Amygdala (tissue), 56 donors: ENCODE results near the gene MED12L.

Source experiments
- DNase-seq, 56 donors: peaks; one replicate each; lab custom pipeline; 2025; lab: John Stamatoyannopoulos, UW

MED12L gene

DNA sequence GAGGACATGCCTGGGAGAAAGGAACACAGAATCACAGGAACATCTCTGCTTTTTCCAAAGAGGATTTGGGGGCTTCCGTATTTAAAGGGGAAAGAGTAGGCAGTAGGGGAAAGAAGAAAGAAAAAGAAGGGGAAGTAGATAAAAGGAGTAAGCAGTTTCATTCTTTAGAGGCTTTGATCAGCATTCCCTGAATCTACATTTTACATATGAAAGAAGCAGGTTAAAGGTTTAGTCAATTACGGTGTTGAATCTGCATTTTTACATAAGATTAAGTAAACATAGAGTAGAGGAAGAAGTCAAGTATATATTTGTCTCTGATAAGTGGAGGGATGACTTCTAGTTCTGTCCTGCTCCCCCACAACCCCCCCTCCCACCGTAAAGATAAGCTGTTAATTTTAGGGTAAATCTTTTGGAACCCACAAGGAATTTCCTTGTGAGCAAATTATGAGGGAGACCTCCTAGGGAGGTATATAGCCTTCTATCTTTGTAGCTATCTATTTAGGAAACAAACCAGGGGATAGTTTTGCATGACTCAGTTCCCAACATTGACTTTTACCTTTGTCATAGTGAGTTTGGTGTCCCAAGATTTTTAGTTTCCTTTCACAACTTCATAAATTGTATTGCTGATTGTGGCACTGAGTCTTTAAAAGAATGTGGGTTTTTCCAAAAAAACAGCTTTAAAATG, 307.8 kb downstream of the MED12L start:
- no peak for DNase-seq

DNA sequence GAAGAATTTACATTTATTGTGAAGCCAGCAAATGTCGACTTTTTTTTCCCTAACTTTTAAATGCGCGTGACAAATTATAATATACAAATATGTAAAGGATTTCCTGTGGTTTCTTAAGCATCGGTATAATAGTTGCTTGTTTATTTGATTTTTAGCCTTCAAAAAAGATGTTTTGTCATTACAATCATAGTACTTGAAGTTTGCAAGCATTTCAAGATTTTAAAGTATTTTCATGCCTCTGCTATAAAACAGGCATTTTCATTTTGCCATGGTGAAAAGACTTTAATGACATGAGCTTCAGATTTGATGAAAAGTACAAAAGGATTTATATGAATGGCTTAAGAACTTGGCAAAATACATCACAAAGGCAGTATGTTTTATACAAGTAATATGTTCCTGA, 308.5 kb downstream of the MED12L start:
- DNase-seq = no peak

DNA sequence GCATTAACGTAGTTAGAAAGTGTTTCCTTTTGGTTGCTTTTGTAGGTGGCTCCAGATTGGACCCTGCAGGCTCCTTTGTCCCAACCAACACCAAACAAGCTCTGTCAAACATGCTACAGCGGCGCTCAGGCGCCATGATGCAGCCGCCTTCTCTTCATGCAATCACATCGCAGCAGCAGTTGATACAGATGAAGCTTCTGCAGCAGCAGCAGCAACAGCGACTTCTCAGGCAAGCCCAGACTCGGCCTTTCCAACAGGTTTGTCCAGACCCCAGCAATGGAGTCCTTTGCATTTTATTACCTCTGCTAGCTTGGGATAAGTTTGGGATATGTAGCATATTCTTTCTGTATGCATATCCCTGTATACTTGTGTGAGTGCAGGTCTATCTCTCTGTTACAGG, 309.1 kb downstream of the MED12L start:
- DNase-seq = no peak

DNA sequence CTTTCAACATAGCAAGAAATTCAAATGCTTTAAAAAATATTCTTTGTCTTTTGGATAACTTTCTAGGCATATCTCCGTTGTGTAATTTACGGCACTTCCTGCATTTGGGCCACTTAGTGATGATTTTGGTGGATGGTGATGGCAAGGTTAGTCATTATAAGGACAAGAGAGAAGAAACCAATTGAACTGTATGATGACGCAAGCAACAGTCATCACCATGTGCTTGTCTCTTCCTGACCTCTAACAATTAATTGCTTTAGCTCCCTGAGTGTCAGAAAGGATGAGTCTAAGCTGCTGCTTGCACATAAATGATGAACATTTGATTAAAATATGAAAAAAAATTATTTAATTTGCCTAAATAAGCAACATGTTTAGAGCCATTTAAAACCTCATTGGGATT, 310.3 kb downstream of the MED12L start:
- no peak for DNase-seq

DNA sequence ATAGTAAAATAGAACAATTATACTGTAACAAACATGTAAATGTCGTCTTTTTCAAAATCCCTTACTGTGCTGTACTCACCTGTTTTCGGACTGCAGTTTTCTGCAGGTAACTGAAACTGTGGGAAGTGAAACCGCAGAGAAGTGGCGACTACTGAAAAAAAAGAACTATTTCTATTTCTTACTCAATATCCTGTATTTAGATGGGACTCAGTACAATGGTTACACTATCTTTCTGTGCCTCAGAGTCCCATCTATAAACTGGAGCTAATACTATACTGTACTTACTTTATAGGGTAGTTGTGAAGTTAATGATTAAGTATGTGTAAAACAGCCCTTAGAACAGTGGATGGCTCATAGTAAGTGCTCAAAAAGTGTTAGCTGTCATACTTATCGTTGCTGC, 313.4 kb downstream of the MED12L start:
- no peak for DNase-seq

DNA sequence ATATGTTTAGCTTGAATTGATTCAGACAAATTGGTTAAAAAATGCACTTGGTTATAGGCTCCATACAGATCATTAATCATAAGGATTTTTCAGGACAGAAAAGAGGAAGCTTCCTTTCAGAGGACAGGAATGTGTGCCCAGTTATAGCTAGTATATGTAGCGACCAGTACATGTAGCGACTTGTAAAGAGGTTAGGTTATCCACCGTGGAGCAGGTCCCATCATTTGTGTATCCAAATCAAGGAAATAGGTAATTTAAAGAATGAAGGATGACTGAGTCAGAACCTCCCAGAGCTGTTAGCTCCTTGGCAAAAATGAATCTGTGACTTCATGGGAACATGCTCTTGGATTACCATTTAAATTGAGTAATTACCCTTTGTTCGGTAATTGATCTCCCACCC, 314.9 kb downstream of the MED12L start:
- no peak for DNase-seq

DNA sequence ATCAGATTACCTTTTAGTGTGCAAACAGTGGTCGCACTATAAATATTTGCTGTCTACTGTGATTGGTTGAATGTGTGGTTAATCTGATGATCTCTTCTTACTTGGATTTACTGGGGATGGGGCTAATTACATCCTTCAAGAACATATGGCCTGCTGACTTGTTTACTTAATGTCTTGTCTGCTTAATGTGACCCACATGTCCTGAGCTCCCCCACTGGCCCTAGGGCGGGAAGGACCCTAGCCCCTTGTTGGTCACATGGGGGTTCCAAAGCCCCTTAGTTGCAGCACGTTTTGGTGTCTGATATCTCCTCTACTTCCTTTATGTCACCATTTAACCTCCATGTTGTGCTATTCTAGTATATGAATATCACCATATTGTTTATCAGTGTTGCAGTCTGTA, 316.9 kb downstream of the MED12L start:
- no peak for DNase-seq

DNA sequence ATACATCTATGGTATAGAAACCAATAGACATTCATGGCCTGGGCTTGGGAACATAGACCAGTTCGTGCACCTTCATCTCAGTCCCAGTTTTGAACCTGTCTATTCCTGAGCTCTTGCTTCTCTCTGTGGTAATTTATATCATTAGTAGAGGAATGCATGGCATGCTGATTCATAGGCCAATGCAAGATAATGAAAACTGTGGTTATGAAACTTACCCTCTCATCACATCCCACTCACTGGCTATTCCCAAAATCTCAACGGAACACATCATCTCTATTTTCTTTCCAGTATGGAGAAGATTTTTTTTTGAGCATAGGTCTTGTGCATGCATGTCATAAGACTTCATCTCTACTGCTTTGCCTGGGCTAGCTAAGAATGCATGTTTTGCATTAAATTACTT, 317.8 kb downstream of the MED12L start:
- no peak for DNase-seq

DNA sequence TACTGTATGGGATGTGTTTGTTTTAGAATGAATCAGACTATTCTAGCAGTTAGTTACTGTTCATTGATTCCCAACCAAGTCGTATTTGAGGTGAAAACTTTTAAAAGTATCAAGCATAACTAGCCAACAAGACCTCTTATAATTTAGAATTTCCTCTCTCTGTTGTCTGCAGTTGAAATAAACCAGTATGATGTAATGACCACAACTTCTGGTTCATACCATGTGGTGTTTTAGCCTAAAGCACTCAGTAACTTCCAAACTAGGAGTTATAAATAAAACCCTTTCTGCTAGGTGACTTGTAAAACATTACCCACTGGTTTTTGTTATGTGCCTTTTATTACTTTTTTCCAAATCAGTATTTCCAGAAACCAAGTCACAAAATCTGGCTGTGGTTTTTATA, 318.9 kb downstream of the MED12L start:
- no peak for DNase-seq

DNA sequence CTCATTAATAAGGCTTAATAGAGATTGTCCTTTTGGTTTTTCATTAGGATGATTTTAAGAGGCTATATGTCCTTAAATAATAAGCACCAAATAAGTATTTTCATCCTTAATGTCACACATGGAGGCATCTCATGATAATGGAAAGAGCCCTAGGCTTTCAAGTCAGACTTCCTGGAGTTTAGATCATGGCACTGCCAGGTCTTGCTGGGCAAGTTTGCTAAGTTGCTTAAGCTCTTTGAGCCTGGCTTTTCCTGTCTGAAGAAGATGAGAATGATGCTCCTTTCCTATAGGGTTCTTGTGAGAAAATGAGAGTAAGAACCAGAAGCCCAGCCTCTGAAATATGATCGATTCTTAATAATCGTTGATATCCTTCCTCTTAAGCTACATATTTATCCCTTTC, 322.5 kb downstream of the MED12L start:
- no peak for DNase-seq

DNA sequence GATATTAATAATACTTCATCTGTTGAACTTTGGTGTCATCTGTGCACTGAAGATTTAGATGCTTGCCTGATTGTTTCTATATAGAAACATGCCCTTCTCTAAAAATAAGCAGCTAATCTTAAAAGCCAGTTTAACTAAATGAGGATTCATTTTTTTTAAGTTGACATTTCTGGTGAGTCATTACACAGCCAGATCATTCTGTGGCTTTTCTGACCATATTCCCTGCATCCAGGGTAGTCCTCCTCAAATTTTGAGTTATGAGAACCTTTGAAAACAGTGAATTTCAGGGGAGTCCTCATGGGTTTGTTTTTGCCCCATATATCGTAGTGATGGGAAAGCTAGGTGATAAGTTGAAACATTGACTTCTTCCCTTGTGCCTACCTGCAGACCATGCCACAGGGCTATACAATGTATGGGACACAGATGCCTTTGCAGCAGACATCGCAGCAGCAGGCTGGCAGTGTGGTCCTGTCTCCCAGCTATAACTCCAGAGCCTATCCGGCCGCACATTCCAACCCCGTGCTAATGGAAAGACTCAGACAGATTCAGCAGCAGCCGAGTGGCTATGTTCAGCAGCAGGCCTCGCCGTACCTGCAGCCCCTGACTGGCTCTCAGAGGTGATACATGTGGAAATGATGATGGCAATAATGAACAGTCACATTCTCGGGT, 325.6 kb downstream of the MED12L start:
- no peak for DNase-seq

DNA sequence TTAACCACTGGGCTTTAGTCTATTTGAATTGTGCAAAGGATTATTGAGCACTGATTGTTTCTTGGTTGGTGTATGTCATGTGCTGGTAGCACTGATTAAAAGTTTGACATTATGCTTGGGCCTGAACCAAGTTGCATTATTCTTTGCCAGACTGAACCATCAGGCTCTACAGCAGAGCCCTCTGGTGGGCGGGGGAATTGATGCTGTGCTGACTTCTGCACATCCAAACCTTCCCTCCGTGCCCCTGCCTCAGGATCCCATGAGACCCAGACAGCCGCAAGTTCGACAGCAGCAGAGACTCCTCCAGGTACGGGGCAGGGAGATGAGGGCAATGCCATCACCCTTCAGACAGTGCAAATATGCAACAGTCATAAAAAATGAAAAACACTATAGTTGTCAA, 327.5 kb downstream of the MED12L start:
- no peak for DNase-seq

DNA sequence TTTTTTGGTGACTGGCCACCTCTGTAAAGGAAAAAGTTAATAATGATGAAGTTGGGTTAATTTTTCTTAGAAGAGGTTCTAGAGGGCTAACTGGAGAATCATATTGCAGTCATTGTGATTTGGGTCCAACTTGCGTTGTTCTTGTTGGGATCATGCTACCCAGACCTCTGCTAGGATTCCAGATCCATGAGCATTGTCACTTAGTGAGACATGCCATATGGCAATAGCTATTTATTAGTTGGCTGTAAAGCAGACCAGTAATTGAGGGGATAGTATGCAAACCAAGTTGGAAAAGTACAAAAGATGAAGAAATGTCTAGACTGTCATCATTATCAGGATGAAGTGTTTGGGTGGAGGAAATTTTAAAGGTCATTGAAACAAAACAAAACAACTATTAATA, 329.8 kb downstream of the MED12L start:
- DNase-seq = no peak

DNA sequence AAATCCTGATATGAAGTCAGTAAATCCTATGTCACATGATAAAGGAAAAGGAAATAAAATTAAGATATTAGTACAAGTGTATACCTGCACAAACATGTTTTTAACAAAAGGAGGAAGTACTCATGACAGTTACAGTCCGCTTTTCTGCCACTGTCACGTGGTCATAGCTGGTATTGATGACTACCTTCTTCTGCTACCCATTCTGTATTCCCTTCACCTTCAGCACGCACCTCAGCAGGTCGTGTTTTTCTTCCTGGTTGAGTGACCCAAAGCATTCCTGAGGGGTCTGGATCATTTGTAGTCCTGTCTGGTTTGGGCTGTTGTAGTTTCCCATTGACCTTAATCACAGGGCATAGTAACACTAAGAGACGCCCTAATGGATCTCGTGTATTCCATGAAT, 334.3 kb downstream of the MED12L start:
- DNase-seq = no peak

DNA sequence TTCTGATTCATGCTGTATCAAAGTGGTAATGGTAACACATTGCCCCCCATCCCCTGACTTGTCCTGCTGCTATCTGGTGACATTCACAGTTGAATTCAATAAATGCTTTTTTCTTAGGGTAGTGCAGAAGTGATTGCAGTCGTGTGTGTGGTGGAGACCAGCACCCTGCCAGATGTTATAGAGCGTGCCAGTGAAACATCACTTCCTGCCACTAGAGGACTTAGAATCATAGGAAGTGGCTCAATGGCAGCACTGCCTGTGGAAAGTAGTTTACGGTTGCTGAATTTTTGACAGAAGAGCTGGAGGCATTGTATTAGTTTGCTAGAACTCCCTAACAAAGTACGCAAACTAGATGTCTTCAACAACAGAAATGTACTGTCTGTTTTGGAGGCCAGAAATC, 336.5 kb downstream of the MED12L start:
- DNase-seq = no peak

DNA sequence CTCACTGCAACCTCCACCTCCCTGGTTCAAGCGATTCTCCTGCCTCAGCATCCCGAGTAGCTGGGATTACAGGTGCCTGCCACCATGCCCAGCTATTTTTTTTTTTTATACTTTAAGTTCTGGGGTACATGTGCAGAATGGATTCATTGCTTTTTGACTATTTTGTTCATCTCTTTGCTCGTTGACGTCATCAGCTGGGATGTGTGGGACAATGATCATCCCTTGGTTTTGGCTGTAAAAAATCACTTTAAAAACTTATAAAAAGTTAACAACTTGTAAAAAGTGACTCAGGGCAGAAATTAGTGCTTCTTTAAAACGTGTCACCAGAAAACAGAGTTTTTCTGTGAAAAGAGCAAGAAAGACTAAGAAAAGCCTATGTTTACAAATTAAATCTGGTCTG, 337.6 kb downstream of the MED12L start:
- DNase-seq = no peak

DNA sequence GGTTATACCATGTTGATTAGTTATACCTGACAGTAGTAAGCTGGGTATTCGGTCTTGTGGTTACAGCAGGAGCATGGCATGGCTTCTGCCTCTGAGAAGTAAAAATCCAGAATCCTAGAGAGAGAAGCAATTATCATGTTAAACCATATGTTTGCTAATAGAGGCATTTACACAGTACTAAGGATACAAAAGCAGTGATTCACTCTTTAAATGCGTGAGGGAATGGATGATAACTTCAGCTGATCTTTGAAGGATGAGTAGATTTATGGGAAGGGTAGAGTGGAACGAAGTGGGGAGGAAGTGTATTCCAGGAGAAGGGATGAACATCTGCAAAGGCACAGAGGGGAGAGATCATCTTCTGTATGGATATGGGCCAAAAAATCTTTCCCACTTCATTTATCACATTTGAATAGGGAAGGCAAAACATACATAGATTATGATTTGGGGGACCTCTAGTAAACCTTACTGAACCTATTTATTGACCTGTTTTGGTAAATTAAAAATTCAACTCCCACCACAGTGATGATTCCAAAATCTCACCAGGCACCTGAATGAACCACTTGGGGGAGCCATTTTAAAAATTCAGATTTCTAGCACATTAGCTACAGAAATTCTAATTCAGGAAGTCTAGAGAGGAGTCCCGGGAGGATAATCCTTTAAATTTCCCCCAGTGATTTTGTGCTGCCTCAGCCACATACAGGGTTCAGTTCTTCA, 340.3 kb downstream of the MED12L start:
- no peak for DNase-seq

DNA sequence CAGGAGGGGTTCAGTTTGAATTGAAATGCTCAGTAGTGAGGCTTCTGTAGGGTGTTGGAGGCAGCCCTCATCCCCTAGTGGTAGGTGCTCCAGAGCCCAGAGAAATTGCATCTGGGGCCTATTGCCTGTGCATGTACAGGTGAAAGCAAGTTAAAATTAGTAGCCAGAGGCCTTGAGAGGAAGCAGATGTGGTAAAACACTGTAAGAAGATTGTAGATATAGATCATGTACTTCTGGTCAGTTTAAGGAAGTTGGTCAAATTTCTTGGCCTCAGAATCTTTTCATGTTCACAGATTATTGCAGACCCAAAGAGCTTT, 340.8 kb downstream of the MED12L start:
- no peak for DNase-seq

DNA sequence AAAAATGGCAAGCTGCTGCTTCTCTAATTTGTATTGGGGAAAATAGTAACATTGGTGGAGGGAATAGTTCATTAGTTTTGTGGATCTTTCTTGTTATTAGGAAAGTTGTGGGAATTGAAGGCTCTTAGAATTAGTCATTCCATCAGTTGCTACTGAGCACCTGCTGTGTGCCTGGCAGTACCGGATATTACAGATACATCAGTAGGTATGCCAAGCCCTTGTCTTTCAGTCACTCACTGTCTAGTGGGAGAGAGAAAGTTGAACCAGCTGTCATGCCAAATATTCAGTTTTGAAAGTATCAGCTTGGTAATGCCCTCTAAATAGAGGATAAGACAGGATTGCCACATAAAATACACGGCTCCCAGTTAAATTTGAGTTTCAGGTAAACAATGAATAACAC, 342.9 kb downstream of the MED12L start:
- DNase-seq = no peak

DNA sequence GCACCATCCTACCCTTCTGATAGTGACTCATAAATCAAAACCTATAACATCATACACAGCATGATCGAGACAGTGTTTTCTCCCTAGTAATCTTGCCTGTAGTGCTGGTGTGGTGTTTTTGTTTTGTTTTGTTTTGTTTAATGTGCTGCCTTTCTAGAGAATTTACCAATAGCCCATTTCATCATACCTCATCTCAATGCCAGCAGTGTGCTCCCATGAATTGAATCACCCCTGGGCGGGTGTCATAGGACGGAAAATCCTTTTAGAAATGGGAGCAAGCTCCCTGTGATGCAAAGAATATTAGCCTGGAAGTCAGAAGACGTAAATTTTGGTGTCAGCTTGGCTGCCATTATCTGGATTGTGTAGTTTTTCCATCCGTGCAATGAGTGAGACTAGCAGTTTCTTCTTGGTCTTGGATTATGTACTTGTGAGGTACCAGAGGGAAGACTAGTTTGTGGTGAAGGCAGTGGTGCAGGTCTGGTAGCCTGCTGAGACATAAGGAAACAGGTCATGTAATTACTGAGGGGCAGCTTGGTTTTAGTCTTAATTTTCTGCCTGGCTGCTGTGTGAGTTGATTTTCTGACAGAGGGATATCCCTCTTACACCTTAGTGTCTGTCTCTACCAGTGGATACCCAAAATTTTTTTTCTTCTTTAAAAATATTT, 345.5 kb downstream of the MED12L start:
- no peak for DNase-seq

DNA sequence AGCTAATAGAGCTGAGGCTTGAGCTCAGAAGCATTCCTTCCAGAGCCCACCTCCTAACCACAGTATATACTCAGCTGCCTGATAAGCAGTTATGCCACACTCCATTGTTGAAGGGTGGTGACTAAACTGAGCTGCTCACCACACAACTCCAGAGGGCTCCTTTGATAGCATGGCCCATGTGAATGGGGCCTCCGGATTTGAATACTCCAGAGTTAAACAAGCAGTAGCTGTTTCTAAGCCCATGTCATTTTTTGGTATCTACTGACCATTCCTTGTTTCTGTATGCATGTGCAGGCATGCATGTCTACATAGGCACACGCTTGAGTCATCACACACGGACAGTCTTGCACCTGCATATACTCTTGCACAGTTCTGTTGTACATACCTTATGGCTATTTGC, 346.5 kb downstream of the MED12L start:
- no peak for DNase-seq
